Fibroblast of skin of back (primary cell): ENCODE data around the gene PMF1.
A peak's percentile ranks its signal among the peaks of the same experiment; 100 is the strongest.

Experiments
- DNase-seq: peaks from one replicate; pipeline ENCODE4 v3.0.0-alpha.2; 2013

PMF1 gene

DNA sequence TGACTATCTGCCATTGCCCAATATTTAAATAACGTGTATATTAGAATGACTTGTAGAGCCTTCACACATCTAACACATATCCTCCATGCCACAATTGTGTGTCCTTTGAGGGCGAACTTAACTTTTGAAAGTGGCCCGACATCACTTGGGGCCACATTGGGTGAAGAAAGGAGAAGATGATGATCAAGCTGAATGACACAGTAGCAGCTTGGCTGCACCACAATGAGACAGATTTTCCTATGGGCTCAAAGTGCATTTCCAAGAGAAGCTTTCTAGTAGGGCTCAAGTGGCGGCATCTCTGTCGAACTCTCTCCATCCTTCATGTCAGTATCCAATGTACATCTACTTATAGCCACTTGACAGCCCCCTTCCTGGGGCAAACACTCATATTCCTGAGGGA lies 25.4 kb downstream of the PMF1 start:
- no peak for DNase-seq

GRCh38 chr1:156241311-156241811 lies 28.6 kb downstream of the PMF1 start:
- peak; percentile 42 for DNase-seq

DNA sequence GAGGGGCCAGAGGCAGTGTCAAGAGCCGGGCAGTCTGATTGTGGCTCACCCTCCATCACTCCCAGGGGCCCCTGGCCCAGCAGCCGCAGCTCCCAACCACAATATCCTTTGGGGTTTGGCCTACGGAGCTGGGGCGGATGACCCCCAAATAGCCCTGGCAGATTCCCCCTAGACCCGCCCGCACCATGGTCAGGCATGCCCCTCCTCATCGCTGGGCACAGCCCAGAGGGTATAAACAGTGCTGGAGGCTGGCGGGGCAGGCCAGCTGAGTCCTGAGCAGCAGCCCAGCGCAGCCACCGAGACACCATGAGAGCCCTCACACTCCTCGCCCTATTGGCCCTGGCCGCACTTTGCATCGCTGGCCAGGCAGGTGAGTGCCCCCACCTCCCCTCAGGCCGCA lies 29.1 kb downstream of the PMF1 start, which contains the start of gene BGLAP:
Gene BGLAP, plus strand, starts transcription at position 259 of the 400 bp plus-strand sequence. Its CDS starts 48 bp downstream, at position 307.
- DNase-seq, result no peak

GRCh38 chr1:156242738-156243137 lies 29.9 kb downstream of the PMF1 start:
- DNase-seq, result no peak

DNA sequence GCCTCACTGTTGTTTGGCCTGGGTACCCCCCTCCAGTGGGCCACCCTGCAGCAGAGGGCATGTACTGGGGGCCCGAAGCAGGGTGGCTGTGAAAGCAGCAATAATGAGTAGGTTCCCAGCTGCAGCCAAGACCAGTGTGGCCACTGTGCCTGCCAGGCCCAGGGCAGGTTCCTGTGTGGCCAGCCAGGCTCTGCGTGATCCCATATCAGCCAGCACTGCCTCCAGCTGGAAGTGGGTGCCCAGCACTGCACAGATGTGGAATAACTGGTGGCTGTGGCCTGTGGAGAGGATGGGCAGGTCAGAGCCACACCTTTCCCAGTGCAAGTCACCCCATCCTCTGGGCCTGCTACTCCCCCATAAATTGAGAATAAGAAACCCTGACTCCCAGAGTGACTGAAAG lies 31.3 kb downstream of the PMF1 start:
- DNase-seq, result no peak

- DNase-seq, result no peak
These were observed 31.9 kb downstream of the PMF1 start for GRCh38 chr1:156244712-156245111.

DNA sequence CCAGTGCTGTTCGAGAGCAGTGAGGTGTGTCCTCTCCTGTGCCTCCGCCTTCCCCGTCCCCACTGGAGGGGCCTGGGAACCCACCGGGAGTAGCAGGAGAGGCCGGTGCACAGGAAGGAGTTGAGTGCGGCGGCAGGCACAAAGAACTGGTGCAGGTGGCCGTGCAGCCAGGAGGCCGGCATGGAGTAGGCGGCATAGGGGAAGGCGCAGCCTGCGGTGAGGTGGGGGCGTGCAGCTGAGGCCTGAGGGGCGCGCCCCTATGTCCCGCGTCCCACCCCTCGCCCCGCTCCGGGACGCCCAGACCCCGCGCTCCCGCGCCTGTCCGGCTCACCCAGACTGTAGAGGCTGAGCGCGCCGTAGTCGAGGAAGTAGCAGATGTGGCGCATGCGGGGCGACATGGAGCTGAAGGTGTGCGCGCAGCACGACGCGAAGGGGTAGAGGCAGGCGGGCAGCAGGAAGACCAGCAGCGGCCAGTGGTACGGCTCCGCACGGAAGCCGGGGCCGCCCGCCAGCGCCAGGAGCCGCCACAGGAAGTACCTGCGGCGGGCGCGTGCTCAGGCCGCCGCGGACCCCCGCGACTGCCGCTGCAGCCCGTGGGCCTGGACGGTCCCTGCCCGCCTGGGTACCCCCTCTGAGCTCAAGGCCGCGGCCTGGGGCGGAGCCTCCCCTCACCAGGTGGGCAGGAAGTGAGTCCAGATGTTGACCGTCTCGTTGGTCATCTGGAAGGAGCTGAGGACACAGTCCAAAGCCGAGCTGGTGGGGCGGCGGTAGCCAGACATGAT lies 32.8 kb downstream of the PMF1 start:
- no peak for DNase-seq

- no peak for DNase-seq
These were observed 33.5 kb downstream of the PMF1 start for GRCh38 chr1:156246241-156246780.

- no peak for DNase-seq
These were observed 34.1 kb downstream of the PMF1 start for GRCh38 chr1:156246781-156247459.

DNA sequence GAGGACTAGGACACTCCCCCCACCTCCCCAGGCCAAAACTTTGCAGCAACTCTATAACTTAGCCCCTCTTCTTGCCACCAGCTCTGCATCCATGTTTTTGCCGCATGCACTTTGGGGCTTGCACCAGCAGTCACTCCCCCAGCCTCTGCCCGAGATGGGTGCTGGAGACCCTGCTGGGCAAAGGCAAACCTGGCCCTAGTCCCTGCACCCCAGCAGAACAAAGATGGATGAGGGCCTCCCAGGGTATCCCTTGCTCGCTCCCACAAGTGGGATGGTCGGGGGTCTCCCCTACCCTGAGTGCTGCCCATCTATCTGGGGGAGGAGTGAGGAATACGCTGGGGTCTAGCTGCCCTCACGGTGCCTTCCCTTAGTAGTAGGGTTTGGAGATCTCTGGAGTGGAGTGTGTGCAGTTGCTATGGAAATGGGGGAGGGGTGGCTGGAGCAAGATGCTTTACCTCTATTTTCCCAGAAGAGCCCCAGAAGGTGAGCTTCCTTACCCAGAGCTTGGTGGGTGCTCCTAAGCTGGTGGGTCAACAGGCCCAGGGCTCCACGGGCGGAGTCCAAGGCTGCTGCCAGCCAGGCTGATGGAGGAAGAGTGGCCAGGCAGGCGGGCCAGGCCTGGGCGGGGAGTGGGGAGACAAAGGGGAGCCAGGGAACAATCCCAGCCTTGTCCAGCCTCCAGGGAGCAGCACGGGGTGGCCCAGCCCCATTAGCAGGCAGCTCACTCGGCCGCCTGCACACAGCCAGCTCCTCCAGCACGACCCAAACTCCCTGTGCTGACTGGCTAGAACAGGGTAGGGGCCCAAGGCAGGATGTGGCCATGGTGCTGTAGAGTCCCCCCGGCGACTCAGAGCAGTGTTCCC lies 34.9 kb downstream of the PMF1 start, which contains the start of gene PAQR6:
Gene PAQR6, minus strand, starts transcription at position 597 of the 863 bp plus-strand sequence. CDS start 1,325 bp downstream, outside the sequence.
- DNase-seq, result no peak

GRCh38 chr1:156248323-156248683 lies 35.5 kb downstream of the PMF1 start:
- DNase-seq, result no peak

DNA sequence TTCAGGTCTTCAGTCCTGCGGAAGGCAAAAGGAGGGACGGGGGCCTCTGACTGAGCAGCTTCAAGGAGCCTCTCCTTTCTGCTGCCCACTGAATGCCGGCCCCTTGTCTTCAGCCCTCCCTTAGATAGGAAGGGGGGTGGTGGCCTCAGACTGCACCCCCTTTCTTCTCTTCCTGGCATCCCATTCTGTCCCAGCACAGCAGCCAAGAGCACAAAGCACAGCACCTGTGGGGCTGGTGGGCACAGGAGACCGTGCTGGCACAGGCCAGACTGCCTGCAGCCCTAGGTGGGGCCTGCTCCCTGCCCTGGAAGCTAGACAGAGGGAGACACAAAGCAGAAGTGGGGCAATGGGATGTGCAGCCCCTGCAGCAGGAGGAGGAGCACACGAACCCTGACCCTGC lies 36.8 kb downstream of the PMF1 start:
- no peak for DNase-seq

DNA sequence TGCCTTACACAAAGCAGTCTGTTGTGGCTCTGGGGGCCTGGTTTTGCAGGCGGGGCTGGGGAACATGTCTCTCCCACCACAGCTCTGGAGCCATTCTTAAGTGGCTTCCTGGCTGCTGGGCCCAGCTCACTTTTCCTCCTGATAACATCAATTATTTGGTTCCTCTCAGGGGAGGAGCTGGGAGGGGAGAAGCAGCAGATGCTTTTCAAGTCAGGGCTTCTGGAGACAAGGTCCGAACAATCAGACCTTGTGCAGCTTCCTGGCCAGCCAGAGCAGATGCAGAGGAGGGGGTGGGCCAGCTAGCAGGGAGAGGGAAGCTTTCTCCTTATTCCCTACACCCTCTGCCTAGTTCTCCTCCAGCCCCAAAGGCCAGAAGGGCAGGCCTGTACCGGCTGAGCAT lies 38.7 kb downstream of the PMF1 start:
- no peak for DNase-seq

- no peak for DNase-seq
These were observed 40.8 kb downstream of the PMF1 start for GRCh38 chr1:156253634-156254033.

DNA sequence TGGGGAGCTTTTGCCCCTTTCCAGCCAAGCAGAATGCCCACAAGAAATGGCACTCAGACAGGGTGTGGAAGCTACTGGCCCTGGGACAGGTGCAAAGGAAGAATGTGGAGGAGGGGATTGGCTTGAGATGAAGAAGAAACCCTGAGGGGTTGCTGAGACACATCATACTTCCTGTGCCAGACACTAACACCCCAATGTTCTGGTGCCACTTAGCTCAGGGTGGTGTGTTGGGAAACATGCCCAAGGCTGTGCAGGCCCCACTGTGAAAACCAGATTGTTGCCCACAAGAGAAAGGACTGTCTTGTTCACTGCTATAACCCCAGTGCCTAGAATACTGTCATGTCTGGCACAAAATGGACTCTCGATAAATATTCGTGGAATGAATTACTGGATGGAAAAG lies 44.9 kb downstream of the PMF1 start:
- no peak for DNase-seq

GRCh38 chr1:156258859-156259258 lies 46.1 kb downstream of the PMF1 start:
- no peak for DNase-seq

GRCh38 chr1:156259805-156260204 lies 47.0 kb downstream of the PMF1 start:
- no peak for DNase-seq

DNA sequence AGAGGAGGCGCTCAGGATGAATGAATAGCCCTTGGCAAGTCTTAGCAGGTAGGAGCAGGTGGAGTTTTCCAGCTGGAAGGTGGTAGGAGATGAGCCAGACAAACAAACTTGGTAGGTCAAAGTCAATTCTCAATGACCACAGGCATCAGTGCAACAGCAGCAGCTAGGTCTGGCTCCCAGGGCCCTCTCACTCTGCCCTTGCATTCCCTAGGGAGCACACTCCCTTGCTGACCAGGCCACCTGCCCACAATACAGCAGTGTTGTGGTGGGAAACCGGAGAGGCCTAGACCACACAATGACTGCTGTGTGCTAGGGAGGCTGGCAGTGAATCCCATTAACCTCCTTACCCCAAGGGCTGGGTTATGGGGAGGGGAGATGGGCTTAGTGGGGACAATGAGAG lies 48.1 kb downstream of the PMF1 start:
- no peak for DNase-seq

- DNase-seq, result peak; percentile 77
These were observed 49.9 kb downstream of the PMF1 start for GRCh38 chr1:156262461-156263287.

DNA sequence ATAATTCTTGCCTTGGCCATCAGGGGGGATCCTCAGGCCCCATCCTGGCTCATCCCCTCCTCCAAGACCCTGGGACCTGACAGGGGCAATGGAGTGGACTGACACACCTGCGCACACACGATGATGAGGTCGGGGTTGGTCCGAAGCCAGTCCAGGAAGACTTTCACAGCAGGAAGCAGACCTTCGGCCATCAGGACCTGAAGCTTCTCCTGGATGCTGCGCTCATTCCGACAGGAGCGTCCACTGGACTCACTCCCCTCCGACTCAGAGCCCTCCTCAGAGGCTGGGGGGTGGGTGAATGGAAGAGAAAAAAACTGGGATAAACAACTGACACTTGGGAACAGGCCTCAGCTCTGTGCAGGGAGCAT lies 50.5 kb downstream of the PMF1 start:
- DNase-seq, result no peak

- no peak for DNase-seq
These were observed 53.2 kb downstream of the PMF1 start for GRCh38 chr1:156266051-156266450.

DNA sequence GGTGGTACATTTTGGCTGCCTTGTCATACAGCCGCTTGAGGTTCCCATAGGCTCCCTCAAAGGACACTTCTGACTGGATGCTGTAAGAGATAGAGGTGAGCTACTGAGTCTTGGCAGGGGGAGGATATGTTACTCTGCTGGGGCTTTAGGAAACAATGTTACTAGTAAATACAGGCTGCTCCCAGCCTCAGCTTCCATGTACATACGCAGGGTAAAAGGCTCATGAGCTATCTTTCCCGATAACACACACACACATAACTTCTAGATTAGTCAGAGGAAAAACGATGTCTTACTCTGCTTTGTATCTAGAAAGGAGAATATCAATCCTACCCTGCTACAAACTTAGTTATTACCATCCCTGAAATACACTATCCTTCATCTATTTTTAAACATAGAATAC lies 55.5 kb downstream of the PMF1 start:
- DNase-seq, result no peak
